GM12875 (cell line): Measurements from ENCODE around the gene UQCRQ.

Experiments
- H3K4me3 ChIP-seq: one replicate; pipeline ENCODE4 v1.5.1; 2011; ENCODE audit warnings: low read depth, low read length, control low read depth
- CTCF ChIP-seq: IDR thresholded peaks from 2 replicates; pipeline ENCODE4 v1.5.1; 2011; ENCODE audit warnings: low read depth, mild to moderate bottlenecking, control low read depth, inconsistent platforms, low read length, moderate library complexity, borderline replicate concordance; ENCODE audit not compliant: insufficient read depth

UQCRQ gene

DNA sequence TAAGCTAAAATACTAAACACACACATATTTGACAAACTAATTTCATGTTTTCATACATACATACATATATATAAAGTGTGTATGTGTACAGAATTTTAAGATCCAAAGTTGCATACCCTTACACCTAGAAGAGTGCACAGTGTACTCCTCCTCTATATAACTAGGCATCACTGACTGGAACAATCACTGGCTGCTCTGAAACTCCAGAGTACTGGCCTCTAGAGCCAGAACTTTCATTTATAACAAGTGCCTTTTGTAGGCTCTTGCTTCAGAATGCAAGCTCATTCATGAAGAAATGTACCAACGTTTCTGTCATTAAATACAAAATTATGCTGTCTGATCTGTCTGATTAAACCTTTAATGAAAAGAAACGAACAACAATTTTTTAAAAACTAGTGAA is 11.0 kb downstream of the UQCRQ start:
- no peak for TF ChIP-seq CTCF
- H3K4me3 ChIP-seq: no peak overlapping the region

- H3K4me3 ChIP-seq: no peak overlapping the region
- no peak for TF ChIP-seq CTCF
These were observed 11.5 kb downstream of the UQCRQ start for GRCh38 chr5:132877938-132878337.

DNA sequence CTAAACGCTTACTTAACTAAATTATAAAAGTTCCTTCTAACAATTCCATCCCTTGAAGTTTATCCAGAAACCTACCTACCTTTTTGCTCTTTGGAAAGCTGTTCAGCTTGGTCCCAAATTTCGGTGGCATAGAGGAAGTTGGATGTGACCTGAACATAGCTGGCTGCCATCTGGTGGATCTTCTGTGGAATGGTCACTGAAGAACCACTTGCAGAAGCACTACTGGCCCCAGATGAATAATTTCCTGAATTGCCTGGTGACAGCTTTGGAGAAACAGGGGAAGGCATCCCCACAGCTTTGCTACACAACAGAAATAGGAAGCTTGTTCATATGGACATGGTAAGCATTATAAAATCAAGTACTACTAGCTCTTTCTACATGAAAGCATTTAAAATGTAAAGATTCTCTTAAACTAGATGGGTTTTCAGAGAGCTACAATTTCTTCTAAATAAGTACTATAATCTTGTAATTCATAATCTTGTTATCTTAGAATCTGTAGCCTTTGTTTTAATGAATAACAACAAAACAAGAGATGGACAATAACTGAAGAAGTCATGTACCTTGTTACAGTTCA is 16.9 kb downstream of the UQCRQ start:
- no peak overlapping the region for H3K4me3 ChIP-seq
- peak; percentile 58; the same call in 1 of the 2 replicates for TF ChIP-seq CTCF

DNA sequence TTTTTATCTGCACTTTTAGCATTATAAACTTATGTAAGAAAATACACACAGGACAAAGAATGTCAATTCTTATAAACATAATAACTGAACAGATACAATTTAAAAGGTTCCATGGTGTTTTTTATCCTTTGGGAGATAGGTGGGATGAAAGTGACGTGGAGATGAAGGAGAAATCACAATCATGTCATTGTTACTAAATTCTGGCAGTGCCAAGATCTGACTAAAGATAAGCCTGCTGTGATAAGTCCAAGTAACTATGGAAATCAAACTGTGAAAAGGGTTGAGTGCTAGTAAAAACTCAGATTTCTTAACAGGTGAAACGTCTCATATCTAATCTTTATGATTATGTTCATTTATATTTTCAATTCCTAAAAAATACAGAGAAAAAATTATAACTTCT is 18.1 kb downstream of the UQCRQ start:
- H3K4me3 ChIP-seq: no peak overlapping the region
- TF ChIP-seq CTCF: no peak

- no peak overlapping the region for H3K4me3 ChIP-seq
- TF ChIP-seq CTCF: no peak
These were observed 19.8 kb downstream of the UQCRQ start for GRCh38 chr5:132886064-132886823.

DNA sequence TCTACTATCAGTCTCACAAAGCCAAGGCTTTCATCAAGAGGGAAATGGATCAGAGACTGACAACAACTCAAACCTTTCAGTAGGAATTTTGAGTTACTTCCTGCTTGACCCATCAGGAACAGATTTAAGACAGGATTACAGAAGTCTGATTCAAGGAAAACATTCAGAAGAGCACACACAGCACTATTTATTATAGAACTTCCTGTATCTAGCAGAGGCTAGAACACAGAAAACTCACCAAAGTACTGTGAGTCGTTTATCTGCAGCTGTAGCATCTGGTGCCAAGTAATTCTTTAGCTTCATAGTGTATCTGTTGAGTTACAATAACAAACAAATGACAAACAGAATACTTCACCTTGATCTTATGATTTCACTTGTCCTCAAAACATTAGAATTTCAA is 20.8 kb downstream of the UQCRQ start:
- no peak overlapping the region for H3K4me3 ChIP-seq
- TF ChIP-seq CTCF: no peak

GRCh38 chr5:132889501-132889900 is 23.1 kb downstream of the UQCRQ start:
- no peak for TF ChIP-seq CTCF
- no peak overlapping the region for H3K4me3 ChIP-seq
